ENCODE data around the gene FKBP1A.

The FKBP1A gene

DNA sequence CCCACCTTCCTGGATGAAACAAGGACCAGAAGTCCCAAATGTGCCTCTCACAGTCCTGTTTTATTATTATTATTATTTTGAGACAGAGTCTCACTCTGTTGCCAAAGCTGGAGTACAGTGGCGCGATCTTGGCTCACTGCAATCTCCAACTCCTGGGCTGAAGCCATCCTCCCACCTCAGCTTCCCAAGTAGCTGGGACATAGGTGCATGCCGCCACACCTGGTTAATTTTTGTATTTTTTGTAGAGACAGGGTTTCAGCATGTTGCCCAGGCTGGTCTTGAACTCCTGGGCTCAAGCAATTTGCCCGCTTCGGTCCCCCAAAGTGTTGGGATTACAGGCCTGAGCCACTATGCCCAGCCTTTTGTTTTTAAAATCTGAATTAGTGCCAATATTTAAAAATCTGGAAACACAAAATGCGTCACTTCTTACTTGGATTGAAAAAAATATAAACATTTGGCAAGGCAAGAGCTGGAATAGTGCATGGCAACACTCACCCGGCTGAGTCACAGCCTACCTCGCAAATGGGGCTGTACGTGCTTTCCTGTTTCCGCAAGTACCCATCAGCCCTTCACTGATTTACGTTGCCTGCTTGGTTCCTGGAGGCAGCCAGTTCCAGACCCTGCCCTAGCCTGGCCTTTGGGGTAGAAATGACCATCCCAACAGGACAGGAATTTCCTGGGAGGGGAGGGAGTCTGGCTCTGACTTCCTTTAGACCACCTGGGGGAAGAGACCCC, 70.2 kb downstream of the FKBP1A start:
- TF ChIP-seq EP300 (IDR thresholded peaks at IDR 0.05; ENCODE audit: borderline replicate concordance) = no peak
- TF ChIP-seq TEAD4 (IDR thresholded peaks at IDR 0.05) = no peak
- TF ChIP-seq TAF1 (IDR thresholded peaks at IDR 0.05; ENCODE audit: low read depth) = no peak
- no peak for TF ChIP-seq REST (IDR thresholded peaks at IDR 0.05; ENCODE audit: low read depth)
- no peak for TF ChIP-seq YY1 (IDR thresholded peaks at IDR 0.05; ENCODE audit: low read depth)
- TF ChIP-seq CEBPB (IDR thresholded peaks at IDR 0.05) = no peak
- no peak for TF ChIP-seq TCF12 (IDR thresholded peaks at IDR 0.05; ENCODE audit: low read depth)
- TF ChIP-seq CREB1 (IDR thresholded peaks at IDR 0.05; ENCODE audit: low read depth) = no peak
- TF ChIP-seq, protein P1, sequence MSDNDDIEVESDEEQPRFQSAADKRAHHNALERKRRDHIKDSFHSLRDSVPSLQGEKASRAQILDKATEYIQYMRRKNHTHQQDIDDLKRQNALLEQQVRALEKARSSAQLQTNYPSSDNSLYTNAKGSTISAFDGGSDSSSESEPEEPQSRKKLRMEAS (IDR thresholded peaks at IDR 0.05) = no peak
- TF ChIP-seq RAD21 (IDR thresholded peaks at IDR 0.05; ENCODE audit: low read depth) = no peak
- TF ChIP-seq NFIC (IDR thresholded peaks at IDR 0.05) = no peak
- no peak for TF ChIP-seq FOXM1 (IDR thresholded peaks at IDR 0.05; ENCODE audit: borderline replicate concordance, low read depth)
- TF ChIP-seq ZBTB7A (IDR thresholded peaks at IDR 0.05; ENCODE audit: low read depth) = no peak
- TF ChIP-seq USF1 (IDR thresholded peaks at IDR 0.05) = no peak
- TF ChIP-seq EGR1 (IDR thresholded peaks at IDR 0.05) = no peak

DNA sequence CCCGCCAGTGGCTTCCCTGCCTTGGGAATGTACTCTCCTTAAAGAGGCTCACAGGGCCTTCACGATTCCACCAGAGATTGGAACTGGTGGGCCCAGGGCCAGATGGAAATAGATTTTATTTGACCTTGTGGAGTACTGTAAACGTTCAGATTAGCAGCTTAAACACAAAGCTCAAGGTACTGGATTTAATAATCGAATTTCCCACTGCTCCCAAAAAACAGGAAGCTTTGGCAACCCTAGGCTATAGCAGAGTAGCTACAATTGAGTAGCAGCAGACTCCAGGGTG, 71.3 kb downstream of the FKBP1A start:
- TF ChIP-seq, protein P1 (IDR thresholded peaks at IDR 0.05) = no peak
- no peak for TF ChIP-seq EP300 (IDR thresholded peaks at IDR 0.05; ENCODE audit: borderline replicate concordance)
- TF ChIP-seq USF1 (IDR thresholded peaks at IDR 0.05) = no peak
- no peak for TF ChIP-seq TAF1 (IDR thresholded peaks at IDR 0.05; ENCODE audit: low read depth)
- TF ChIP-seq CREB1 (IDR thresholded peaks at IDR 0.05; ENCODE audit: low read depth) = no peak
- TF ChIP-seq ZBTB7A (IDR thresholded peaks at IDR 0.05; ENCODE audit: low read depth) = no peak
- no peak for TF ChIP-seq NFIC (IDR thresholded peaks at IDR 0.05)
- TF ChIP-seq RAD21 (IDR thresholded peaks at IDR 0.05; ENCODE audit: low read depth) = no peak
- no peak for TF ChIP-seq TEAD4 (IDR thresholded peaks at IDR 0.05)
- TF ChIP-seq CEBPB (IDR thresholded peaks at IDR 0.05) = no peak
- no peak for TF ChIP-seq EGR1 (IDR thresholded peaks at IDR 0.05)
- TF ChIP-seq YY1 (IDR thresholded peaks at IDR 0.05; ENCODE audit: low read depth) = no peak
- TF ChIP-seq FOXM1 (IDR thresholded peaks at IDR 0.05; ENCODE audit: borderline replicate concordance, low read depth) = no peak

DNA sequence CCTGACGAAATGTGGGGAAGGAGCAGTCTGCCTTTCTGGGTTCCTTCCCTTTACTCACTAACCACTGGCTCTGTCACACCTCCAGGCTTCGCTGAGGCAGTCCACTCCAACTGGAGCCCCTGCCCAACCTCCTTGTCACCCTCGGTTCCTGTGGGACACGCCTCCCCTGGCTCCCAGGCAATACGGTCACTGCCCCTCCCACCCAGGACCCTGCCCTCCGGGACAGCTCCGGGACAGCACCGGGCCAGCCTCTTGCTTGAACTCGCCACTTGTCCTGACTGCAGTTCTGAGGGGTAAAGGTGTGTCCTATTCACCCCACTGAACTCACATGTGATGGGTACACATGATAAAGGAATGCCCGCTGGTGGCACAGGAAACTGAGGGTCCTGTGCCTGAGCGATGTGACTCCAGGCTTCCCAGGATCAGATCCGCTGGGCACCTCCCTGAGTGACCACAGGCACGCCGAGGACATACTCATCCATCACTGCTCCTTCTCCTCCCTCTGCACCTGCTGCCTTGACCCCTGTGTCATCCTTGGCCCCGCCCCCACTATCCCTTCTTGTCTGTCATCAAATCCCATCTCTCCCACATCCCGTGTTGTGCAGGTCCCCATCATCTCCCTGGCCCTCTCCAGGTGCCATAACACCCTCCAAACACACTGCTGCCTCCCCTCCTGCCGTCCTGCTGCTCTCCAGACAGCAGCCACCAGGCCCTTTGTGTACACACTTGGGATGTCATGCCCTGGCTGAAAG, 71.8 kb downstream of the FKBP1A start:
- TF ChIP-seq TEAD4 (IDR thresholded peaks at IDR 0.05) (no peak), REST (IDR thresholded peaks at IDR 0.05; ENCODE audit: low read depth) (no peak), CREB1 (IDR thresholded peaks at IDR 0.05; ENCODE audit: low read depth) (no peak), FOXM1 (IDR thresholded peaks at IDR 0.05; ENCODE audit: borderline replicate concordance, low read depth) (no peak), YY1 (IDR thresholded peaks at IDR 0.05; ENCODE audit: low read depth) (no peak), EP300 (IDR thresholded peaks at IDR 0.05; ENCODE audit: borderline replicate concordance) (no peak), RAD21 (IDR thresholded peaks at IDR 0.05; ENCODE audit: low read depth) (no peak), TAF1 (IDR thresholded peaks at IDR 0.05; ENCODE audit: low read depth) (no peak)

- no peak for TF ChIP-seq RAD21 (IDR thresholded peaks at IDR 0.05; ENCODE audit: low read depth)
These were observed 72.8 kb downstream of the FKBP1A start for GRCh38 chr20:1320016-1320415.

DNA sequence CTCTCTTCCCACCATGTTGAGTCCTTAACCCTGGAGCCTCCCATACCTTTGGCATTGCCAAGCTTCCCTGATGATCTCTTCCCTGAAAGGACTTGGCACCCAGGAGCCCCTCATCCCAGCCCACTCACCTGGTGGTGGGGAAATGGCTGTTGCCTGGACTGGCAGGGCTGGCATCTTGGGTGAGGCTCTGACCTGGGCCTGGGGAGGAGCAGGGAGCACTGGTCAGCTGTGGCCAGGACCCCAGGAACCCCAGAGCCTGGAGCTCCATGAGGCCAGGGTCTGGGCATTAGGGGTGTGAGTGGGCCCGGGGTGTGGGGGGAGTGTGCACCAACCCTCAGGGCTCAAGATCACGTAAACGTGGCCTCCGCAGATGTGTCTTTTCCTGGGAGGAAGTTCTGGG, 73.4 kb downstream of the FKBP1A start:
- TF ChIP-seq CREB1 (IDR thresholded peaks at IDR 0.05; ENCODE audit: low read depth) (no peak), CEBPB (IDR thresholded peaks at IDR 0.05) (no peak), REST (IDR thresholded peaks at IDR 0.05; ENCODE audit: low read depth) (no peak), EGR1 (IDR thresholded peaks at IDR 0.05) (no peak), ZBTB7A (IDR thresholded peaks at IDR 0.05; ENCODE audit: low read depth) (no peak), FOXM1 (IDR thresholded peaks at IDR 0.05; ENCODE audit: borderline replicate concordance, low read depth) (no peak), TAF1 (IDR thresholded peaks at IDR 0.05; ENCODE audit: low read depth) (no peak), USF1 (IDR thresholded peaks at IDR 0.05) (no peak), RAD21 (IDR thresholded peaks at IDR 0.05; ENCODE audit: low read depth) (no peak), TCF12 (IDR thresholded peaks at IDR 0.05; ENCODE audit: low read depth) (no peak), YY1 (IDR thresholded peaks at IDR 0.05; ENCODE audit: low read depth) (no peak)
- TF ChIP-seq, protein P1 (IDR thresholded peaks at IDR 0.05) = no peak

Measured in Ishikawa (cell line).